OCI-LY7 (cell line): ENCODE measurements around the gene CHEK2. TPM values are rescaled to one million over a fixed set of nuclear protein-coding genes. Genes with fewer than 3 reads are reported as not detected.
"Not testable (repeated sequence)": the region's sequence is repeated elsewhere in the genome, so short reads cannot be mapped to it uniquely, and the experiment has no call there.

Experiments used
- BruUV-seq: library from RNA; stranded (reverse); fragments of 400-500 nt; replicated peaks from 2 replicates; lab custom pipeline; 2021; lab: Mats Ljungman, UMichigan
- CTCF ChIA-PET: fragments of 300-600 bp; sonication (Branson Sonifier 250); formaldehyde crosslinking; loops from one replicate; lab custom pipeline; 2022; ENCODE audit warnings: antibody characterized with exemption; ENCODE audit not compliant: unreplicated experiment; lab: Charles Lee
- POLR2A ChIA-PET: fragments of 300-600 bp; sonication (Branson Sonifier 250); formaldehyde crosslinking; loops from one replicate; lab custom pipeline; 2022; ENCODE audit warnings: antibody characterized with exemption; lab: Charles Lee
- DNase-seq: peaks from one replicate; pipeline ENCODE4 v3.0.0-alpha.2; 2015; ENCODE audit warnings: low spot score
- H2AFZ ChIP-seq: fragments of 200-600 bp; sonication (generic), shearing (Covaris generic); 2 replicates; pipeline ENCODE4 v1.6.1; 2014; ENCODE audit warnings: mild to moderate bottlenecking, antibody characterized with exemption, low read length, moderate library complexity
- H3K27ac ChIP-seq: fragments of 200-600 bp; sonication (generic); 2 replicates; pipeline ENCODE4 v1.5.1; 2014; ENCODE audit warnings: mixed run types, low read depth, mild to moderate bottlenecking, moderate library complexity, low read length, inconsistent platforms; ENCODE audit not compliant: poor library complexity, severe bottlenecking
- H3K36me3 ChIP-seq: fragments of 200-600 bp; sonication (generic); 2 replicates; pipeline ENCODE4 v1.6.1; 2014; ENCODE audit warnings: mild to moderate bottlenecking, antibody characterized with exemption, low read length, moderate library complexity, mixed read lengths; ENCODE audit not compliant: insufficient read depth
- H3K4me1 ChIP-seq: fragments of 200-600 bp; sonication (generic); 2 replicates; pipeline ENCODE4 v1.5.1; 2014; ENCODE audit warnings: mild to moderate bottlenecking, low read length; ENCODE audit not compliant: insufficient read depth, poor library complexity, severe bottlenecking
- H3K4me2 ChIP-seq: fragments of 200-600 bp; sonication (generic); 2 replicates; pipeline ENCODE4 v1.6.1; 2014; ENCODE audit warnings: mild to moderate bottlenecking, low read length
- H3K4me3 ChIP-seq: fragments of 200-600 bp; sonication (generic); 2 replicates; pipeline ENCODE4 v1.5.1; 2014; ENCODE audit warnings: mild to moderate bottlenecking, low read depth, low read length; ENCODE audit not compliant: poor library complexity, severe bottlenecking
- H3K79me2 ChIP-seq: fragments of 200-600 bp; sonication (generic); 2 replicates; pipeline ENCODE4 v1.6.1; 2016; ENCODE audit warnings: low read depth, mild to moderate bottlenecking, low read length, moderate library complexity, mixed read lengths; ENCODE audit not compliant: insufficient read depth
- H3K9me2 ChIP-seq: fragments of 200-600 bp; sonication (generic); 2 replicates; pipeline ENCODE4 v1.6.1; 2016; ENCODE audit warnings: mild to moderate bottlenecking, low read length, mixed read lengths; ENCODE audit not compliant: insufficient read depth
- H3K9me3 ChIP-seq: fragments of 200-600 bp; sonication (generic); 2 replicates; pipeline ENCODE4 v1.6.1; 2014; ENCODE audit warnings: mild to moderate bottlenecking, mixed run types, low read length, mixed read lengths
- H4K20me1 ChIP-seq: fragments of 200-600 bp; sonication (generic); 2 replicates; pipeline ENCODE4 v1.6.1; 2014; ENCODE audit warnings: mild to moderate bottlenecking, antibody characterized with exemption, low read length, moderate library complexity, mixed read lengths; ENCODE audit not compliant: insufficient read depth
- intact Hi-C: fragments of 100-400 bp; cut with micrococcal nuclease; formaldehyde crosslinking; loops from one replicate; pipeline ENCODE4 v1.10.0; 2022; ENCODE audit not compliant: unreplicated experiment
- total RNA-seq, 2 experiments: library from RNA; depleted of rRNA in 1 of 2; stranded (reverse); fragments of >200 nt in 1 of 2; shearing (Covaris generic) in 1 of 2; gene quantifications; 2 replicates each; pipeline ENCODE4 v1.2.3, GENCODE V29; 2014 to 2022

The CHEK2 gene
- total RNA-seq, 2 experiments from 2014 or later: 49.3 to 77.4 TPM

GRCh38 chr22:28682966-28683365 is 58.7 kb downstream of the CHEK2 start:
- H2AFZ ChIP-seq, DNase-seq, H3K9me3 ChIP-seq, BruUV-seq, intact Hi-C loops, POLR2A ChIA-PET, H4K20me1 ChIP-seq, H3K4me2 ChIP-seq, H3K4me3 ChIP-seq, H3K36me3 ChIP-seq, CTCF ChIA-PET, H3K27ac ChIP-seq, H3K4me1 ChIP-seq, H3K9me2 ChIP-seq, H3K79me2 ChIP-seq: not testable (repeated sequence)

GRCh38 chr22:28680813-28681490 is 60.7 kb downstream of the CHEK2 start:
- H3K9me3 ChIP-seq, H3K27ac ChIP-seq, CTCF ChIA-PET, H4K20me1 ChIP-seq, H3K4me2 ChIP-seq, H2AFZ ChIP-seq, DNase-seq, intact Hi-C loops, H3K4me1 ChIP-seq, H3K9me2 ChIP-seq, BruUV-seq, H3K36me3 ChIP-seq, H3K79me2 ChIP-seq, H3K4me3 ChIP-seq: not testable (repeated sequence)
- POLR2A ChIA-PET: interaction anchor here (1.0 kb wide), 1 partner anchor 28 kb away, joined by 3 read pairs; no protein-coding TSS in a partner anchor

- intact Hi-C loops: not testable (repeated sequence)
- H3K4me3 ChIP-seq: peak within 1 kb of the TSS; percentile 54
- DNase-seq: peak; percentile 33
These were observed 61.9 kb downstream of the CHEK2 start, which contains the start of gene TTC28 for GRCh38 chr22:28679611-28680287. TSS of gene TTC28 (minus strand) at chr22:28679840. CDS start at chr22:28679723, 117 bp downstream.

GRCh38 chr22:28678778-28679610 is 62.6 kb downstream of the CHEK2 start:
- POLR2A ChIA-PET: interaction anchor here (0.7 kb wide), 1 partner anchor 12 kb away, joined by 3 read pairs; no protein-coding TSS in a partner anchor
- H3K27ac ChIP-seq, H3K9me3 ChIP-seq, DNase-seq, intact Hi-C loops, H3K9me2 ChIP-seq, BruUV-seq, H3K79me2 ChIP-seq, H3K4me1 ChIP-seq, H4K20me1 ChIP-seq, H3K36me3 ChIP-seq, CTCF ChIA-PET, H2AFZ ChIP-seq: not testable (repeated sequence)
- Histone ChIP-seq H3K4me3 (peak overlapping the region; percentile 54), H3K4me2 (peak overlapping the region; percentile 32; the same call in 1 of the 2 replicates)

More at GRCh38 chr22:28679611-28680287, 61.9 kb downstream of the CHEK2 start, which contains the start of gene TTC28:
- H3K36me3 ChIP-seq, H4K20me1 ChIP-seq, H3K27ac ChIP-seq, POLR2A ChIA-PET, CTCF ChIA-PET, H3K9me2 ChIP-seq, H2AFZ ChIP-seq, H3K9me3 ChIP-seq, H3K79me2 ChIP-seq, BruUV-seq, H3K4me1 ChIP-seq: not testable (repeated sequence)
- peak within 1 kb of the TSS; percentile 32; the same call in 1 of the 2 replicates for H3K4me2 ChIP-seq

- H3K4me3 ChIP-seq, BruUV-seq, H3K27ac ChIP-seq, CTCF ChIA-PET, H3K9me3 ChIP-seq, H3K36me3 ChIP-seq, H3K4me2 ChIP-seq, H4K20me1 ChIP-seq, POLR2A ChIA-PET, H3K79me2 ChIP-seq, DNase-seq, H3K9me2 ChIP-seq, intact Hi-C loops, H2AFZ ChIP-seq: not testable (repeated sequence)
- peaks cover 11% of the 10 kb centered on the region for H3K4me1 ChIP-seq
These were observed 63.5 kb downstream of the CHEK2 start for GRCh38 chr22:28678170-28678569.
